GM23338 (cell line): ENCODE results near the gene KIF21A. TPM values are rescaled to one million over a fixed set of nuclear protein-coding genes. Genes with fewer than 3 reads are reported as not detected.

Source experiments
- ATAC-seq: fragments of 200-7000 bp; cut with Tn5 transposase; 3 replicates; pipeline ENCODE4 v1.9.1; 2020
- DNase-seq: peaks from one replicate; pipeline ENCODE4 v3.0.0-alpha.2; 2015; ENCODE audit warnings: low spot score
- H2AFZ ChIP-seq: fragments of 200-600 bp; sonication (generic); 2 replicates; pipeline ENCODE4 v1.8.0; 2016; ENCODE audit warnings: antibody characterized with exemption, mild to moderate bottlenecking, moderate library complexity
- H3F3A ChIP-seq: fragments of 200-600 bp; sonication (generic); replicated peaks from 2 replicates; pipeline ENCODE4 v1.8.0; 2017; ENCODE audit warnings: antibody characterized with exemption, mixed run types, low read depth
- H3K27ac ChIP-seq: fragments of 200-600 bp; sonication (generic); 2 replicates; pipeline ENCODE4 v1.6.1; 2016; ENCODE audit warnings: low read depth
- H3K27me3 ChIP-seq: fragments of 200-600 bp; sonication (generic); 2 replicates; pipeline ENCODE4 v1.8.0; 2016; ENCODE audit warnings: mild to moderate bottlenecking, mixed run types, moderate library complexity; ENCODE audit not compliant: insufficient read depth
- H3K36me3 ChIP-seq: fragments of 200-600 bp; sonication (generic); 2 replicates; pipeline ENCODE4 v1.8.0; 2016; ENCODE audit warnings: mild to moderate bottlenecking; ENCODE audit not compliant: insufficient read depth
- H3K4me1 ChIP-seq: fragments of 200-600 bp; sonication (generic); 2 replicates; pipeline ENCODE4 v1.8.0; 2016; ENCODE audit warnings: mild to moderate bottlenecking, moderate library complexity; ENCODE audit not compliant: insufficient read depth
- H3K4me2 ChIP-seq: fragments of 200-600 bp; sonication (generic); 2 replicates; pipeline ENCODE4 v1.7.1; 2017; ENCODE audit warnings: mixed run types
- H3K4me3 ChIP-seq: fragments of 200-600 bp; sonication (generic); 2 replicates; pipeline ENCODE4 v1.6.1; 2016; ENCODE audit warnings: mixed run types
- H3K79me2 ChIP-seq: fragments of 200-600 bp; sonication (generic); replicated peaks from 2 replicates; pipeline ENCODE4 v1.8.0; 2017; ENCODE audit warnings: mild to moderate bottlenecking; ENCODE audit not compliant: insufficient read depth
- H3K9me2 ChIP-seq: fragments of 200-600 bp; sonication (generic); 2 replicates; pipeline ENCODE4 v1.8.0; 2017; ENCODE audit not compliant: insufficient read depth
- H4K20me1 ChIP-seq: fragments of 200-600 bp; sonication (generic); replicated peaks from 2 replicates; pipeline ENCODE4 v1.8.0; 2017; ENCODE audit warnings: mild to moderate bottlenecking; ENCODE audit not compliant: insufficient read depth
- H3K27ac Mint-ChIP-seq: 2 replicates; pipeline ENCODE4 v1.8.0; 2020; ENCODE audit warnings: inconsistent platforms, mild to moderate bottlenecking, moderate library complexity, mixed read lengths
- H3K27me3 Mint-ChIP-seq: 3 replicates; pipeline ENCODE4 v1.8.0; 2022; ENCODE audit warnings: low read depth, mild to moderate bottlenecking, moderate library complexity, mixed read lengths, inconsistent platforms; ENCODE audit not compliant: insufficient read depth, poor library complexity
- H3K36me3 Mint-ChIP-seq: 3 replicates; pipeline ENCODE4 v1.8.0; 2021; ENCODE audit warnings: low read depth, mild to moderate bottlenecking, inconsistent platforms, moderate library complexity, mixed read lengths
- H3K4me1 Mint-ChIP-seq: 3 replicates; pipeline ENCODE4 v1.8.0; 2020; ENCODE audit warnings: mild to moderate bottlenecking, inconsistent platforms, mixed read lengths
- H3K4me3 Mint-ChIP-seq: 3 replicates; pipeline ENCODE4 v1.8.0; 2021; ENCODE audit warnings: moderate library complexity, mild to moderate bottlenecking, inconsistent platforms, mixed read lengths
- H3K9me3 Mint-ChIP-seq: 3 replicates; pipeline ENCODE4 v1.8.0; 2020; ENCODE audit warnings: moderate library complexity, mild to moderate bottlenecking, inconsistent platforms, mixed read lengths
- CREB1 ChIP-seq: fragments of 250-450 bp; sonication (Bioruptor Pico); IDR thresholded peaks from 2 replicates; pipeline ENCODE4 v1.5.0; 2020; ENCODE audit warnings: low read depth, mild to moderate bottlenecking, moderate library complexity
- ETS1 ChIP-seq: IDR thresholded peaks from 2 replicates; pipeline ENCODE4 v1.6.1; 2016; ENCODE audit warnings: antibody characterized with exemption
- EZH2 ChIP-seq: fragments of 200-600 bp; sonication (generic); IDR thresholded peaks from one replicate; pipeline ENCODE4 v1.8.0; 2017; ENCODE audit warnings: antibody characterized with exemption, mild to moderate bottlenecking, low read depth; ENCODE audit not compliant: unreplicated experiment
- EZH2phosphoT487 ChIP-seq: fragments of 200-600 bp; sonication (generic); IDR thresholded peaks from one replicate; pipeline ENCODE4 v1.8.1; 2018; ENCODE audit warnings: antibody characterized with exemption; ENCODE audit not compliant: unreplicated experiment
- JUNB ChIP-seq: IDR thresholded peaks from one replicate; pipeline ENCODE4 v1.6.1; 2016; ENCODE audit warnings: antibody characterized with exemption; ENCODE audit not compliant: unreplicated experiment
- NANOG ChIP-seq: IDR thresholded peaks from 2 replicates; pipeline ENCODE4 v1.6.1; 2016; ENCODE audit warnings: antibody characterized with exemption, borderline replicate concordance
- POLR2AphosphoS5 ChIP-seq: IDR thresholded peaks from 2 replicates; pipeline ENCODE4 v1.6.1; 2016; ENCODE audit warnings: antibody characterized with exemption, low read depth
- STAT1 ChIP-seq: IDR thresholded peaks from one replicate; pipeline ENCODE4 v1.6.1; 2016; ENCODE audit warnings: antibody characterized with exemption; ENCODE audit not compliant: unreplicated experiment
- ZNF114 ChIP-seq: fragments of 250-450 bp; sonication (Bioruptor Pico); IDR thresholded peaks from 2 replicates; pipeline ENCODE4 v1.5.0; 2020; ENCODE audit warnings: mild to moderate bottlenecking, moderate library complexity
- ZNF331 ChIP-seq: fragments of 250-450 bp; sonication (Bioruptor Pico); IDR thresholded peaks from 2 replicates; pipeline ENCODE4 v1.5.0; 2020; ENCODE audit warnings: low read depth, mild to moderate bottlenecking, moderate library complexity
- ZNF462 ChIP-seq: fragments of 250-450 bp; sonication (Bioruptor Pico); IDR thresholded peaks from 2 replicates; pipeline ENCODE4 v1.5.0; 2020; ENCODE audit warnings: mild to moderate bottlenecking, moderate library complexity
- polyA plus RNA-seq: library from polyadenylated mRNA; unstranded; fragments of >200 nt; fragmentation: Nextera tagmentation; extraction: Ambion mirVana; gene quantifications from 2 replicates; pipeline ENCODE4 v1.2.1, GENCODE V29; 2016
- total RNA-seq: library from RNA; depleted of rRNA; stranded (reverse); fragments of >200 nt; shearing (Covaris generic); gene quantifications from 2 replicates; pipeline ENCODE4 v1.2.3, GENCODE V29; 2014
- TF ChIP-seq, protein P1 (sequence below), 2 experiments: fragments of 200-600 bp in 1 of 2; sonication (generic) in 1 of 2; conservative IDR thresholded peaks; 2 replicates each; pipeline versions ENCODE4 v1.5.1 to v1.6.1; 2016 to 2017; ENCODE audit warnings: antibody characterized with exemption in 2 of 2, low read depth in 2 of 2, mild to moderate bottlenecking in 2 of 2, moderate library complexity in 1 of 2
- TF ChIP-seq, protein P2 (sequence below): IDR thresholded peaks from one replicate; pipeline ENCODE4 v1.6.1; 2018; ENCODE audit warnings: antibody characterized with exemption; ENCODE audit not compliant: unreplicated experiment

The KIF21A gene
- total and polyA plus RNA-seq, 2 experiments from 2014 or later: 28.8 to 32.0 TPM

GRCh38 chr12:39431002-39431796, 11.7 kb downstream of the KIF21A start:
- H2AFZ ChIP-seq: no peak overlapping the region
- H3K4me1 ChIP-seq: peaks cover 7% of the 10 kb centered on the region; the same call in 1 of the 2 replicates
- H3K27me3 Mint-ChIP-seq: no peaks in the 10 kb centered on the region
- no peak overlapping the region for H3K27ac Mint-ChIP-seq
- no peaks in the 10 kb centered on the region for H3F3A ChIP-seq
- no peaks in the 10 kb centered on the region for H3K27me3 ChIP-seq
- no peak for DNase-seq
- H3K79me2 ChIP-seq: peaks cover 45% of the 10 kb centered on the region
- TF ChIP-seq EZH2phosphoT487 (no peak), POLR2AphosphoS5 (no peak), EZH2 (no peak), ETS1 (no peak), JUNB (no peak), ZNF331 (CRISPR knock-in tag) (no peak), ZNF462 (CRISPR knock-in tag) (no peak), ZNF114 (no peak), CREB1 (CRISPR knock-in tag) (no peak), NANOG (no peak), STAT1 (no peak)
- TF ChIP-seq, protein P1, sequence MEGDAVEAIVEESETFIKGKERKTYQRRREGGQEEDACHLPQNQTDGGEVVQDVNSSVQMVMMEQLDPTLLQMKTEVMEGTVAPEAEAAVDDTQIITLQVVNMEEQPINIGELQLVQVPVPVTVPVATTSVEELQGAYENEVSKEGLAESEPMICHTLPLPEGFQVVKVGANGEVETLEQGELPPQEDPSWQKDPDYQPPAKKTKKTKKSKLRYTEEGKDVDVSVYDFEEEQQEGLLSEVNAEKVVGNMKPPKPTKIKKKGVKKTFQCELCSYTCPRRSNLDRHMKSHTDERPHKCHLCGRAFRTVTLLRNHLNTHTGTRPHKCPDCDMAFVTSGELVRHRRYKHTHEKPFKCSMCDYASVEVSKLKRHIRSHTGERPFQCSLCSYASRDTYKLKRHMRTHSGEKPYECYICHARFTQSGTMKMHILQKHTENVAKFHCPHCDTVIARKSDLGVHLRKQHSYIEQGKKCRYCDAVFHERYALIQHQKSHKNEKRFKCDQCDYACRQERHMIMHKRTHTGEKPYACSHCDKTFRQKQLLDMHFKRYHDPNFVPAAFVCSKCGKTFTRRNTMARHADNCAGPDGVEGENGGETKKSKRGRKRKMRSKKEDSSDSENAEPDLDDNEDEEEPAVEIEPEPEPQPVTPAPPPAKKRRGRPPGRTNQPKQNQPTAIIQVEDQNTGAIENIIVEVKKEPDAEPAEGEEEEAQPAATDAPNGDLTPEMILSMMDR (conservative IDR thresholded peaks at IDR 0.05; ENCODE audit: low read depth in 2 of 2): no peak
- TF ChIP-seq, protein P2, sequence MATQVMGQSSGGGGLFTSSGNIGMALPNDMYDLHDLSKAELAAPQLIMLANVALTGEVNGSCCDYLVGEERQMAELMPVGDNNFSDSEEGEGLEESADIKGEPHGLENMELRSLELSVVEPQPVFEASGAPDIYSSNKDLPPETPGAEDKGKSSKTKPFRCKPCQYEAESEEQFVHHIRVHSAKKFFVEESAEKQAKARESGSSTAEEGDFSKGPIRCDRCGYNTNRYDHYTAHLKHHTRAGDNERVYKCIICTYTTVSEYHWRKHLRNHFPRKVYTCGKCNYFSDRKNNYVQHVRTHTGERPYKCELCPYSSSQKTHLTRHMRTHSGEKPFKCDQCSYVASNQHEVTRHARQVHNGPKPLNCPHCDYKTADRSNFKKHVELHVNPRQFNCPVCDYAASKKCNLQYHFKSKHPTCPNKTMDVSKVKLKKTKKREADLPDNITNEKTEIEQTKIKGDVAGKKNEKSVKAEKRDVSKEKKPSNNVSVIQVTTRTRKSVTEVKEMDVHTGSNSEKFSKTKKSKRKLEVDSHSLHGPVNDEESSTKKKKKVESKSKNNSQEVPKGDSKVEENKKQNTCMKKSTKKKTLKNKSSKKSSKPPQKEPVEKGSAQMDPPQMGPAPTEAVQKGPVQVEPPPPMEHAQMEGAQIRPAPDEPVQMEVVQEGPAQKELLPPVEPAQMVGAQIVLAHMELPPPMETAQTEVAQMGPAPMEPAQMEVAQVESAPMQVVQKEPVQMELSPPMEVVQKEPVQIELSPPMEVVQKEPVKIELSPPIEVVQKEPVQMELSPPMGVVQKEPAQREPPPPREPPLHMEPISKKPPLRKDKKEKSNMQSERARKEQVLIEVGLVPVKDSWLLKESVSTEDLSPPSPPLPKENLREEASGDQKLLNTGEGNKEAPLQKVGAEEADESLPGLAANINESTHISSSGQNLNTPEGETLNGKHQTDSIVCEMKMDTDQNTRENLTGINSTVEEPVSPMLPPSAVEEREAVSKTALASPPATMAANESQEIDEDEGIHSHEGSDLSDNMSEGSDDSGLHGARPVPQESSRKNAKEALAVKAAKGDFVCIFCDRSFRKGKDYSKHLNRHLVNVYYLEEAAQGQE: no peak
- no peaks in the 10 kb centered on the region for H3K9me3 Mint-ChIP-seq
- H3K36me3 ChIP-seq: no peaks in the 10 kb centered on the region
- no peak overlapping the region for H3K4me3 ChIP-seq
- no peak overlapping the region for H3K4me3 Mint-ChIP-seq
- H4K20me1 ChIP-seq: no peaks in the 10 kb centered on the region
- no peak overlapping the region for H3K27ac ChIP-seq
- ATAC-seq: no peak
- no peaks in the 10 kb centered on the region; the same call in 2 of the 3 replicates for H3K4me1 Mint-ChIP-seq
- peaks cover 3% of the 10 kb centered on the region; the same call in 1 of the 3 replicates for H3K36me3 Mint-ChIP-seq
- no peak overlapping the region for H3K4me2 ChIP-seq
- H3K9me2 ChIP-seq: 0 out of 2 replicates have a peak, but pooled peaks cover 4% of the 10 kb centered on the region
